ENCODE data around the gene RABEPK. TPM values are rescaled to one million over a fixed set of nuclear protein-coding genes. Genes with fewer than 3 reads are reported as not detected.

RABEPK gene
- total RNA-seq, 1 experiment from 2014 or later: 21.8 TPM

DNA sequence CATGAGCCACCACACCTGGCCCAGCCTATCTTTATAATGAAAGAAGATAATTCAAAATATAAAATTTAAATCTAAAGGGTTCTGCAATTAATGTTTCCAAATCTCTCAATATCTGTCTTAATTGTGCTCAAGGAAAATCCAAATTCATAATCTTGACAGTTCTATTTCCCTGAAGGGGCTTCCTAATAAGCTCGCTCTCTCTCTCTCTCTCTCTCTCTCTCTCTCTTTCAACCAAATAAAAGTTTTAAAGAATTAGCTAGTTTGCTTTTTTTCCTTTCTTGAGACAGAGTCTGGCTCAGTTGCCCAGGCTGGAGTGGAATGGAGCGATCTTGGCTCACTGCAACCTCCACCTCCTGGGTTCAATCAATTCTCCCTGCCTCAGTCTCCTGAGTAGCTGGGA lies 43.8 kb upstream of the RABEPK start:
- Histone ChIP-seq H3K9me3 (ENCODE audit: control insufficient read depth, low read depth, low read length) (no peaks in the 10 kb centered on the region), H2BK12ac (ENCODE audit: insufficient read length, low read depth, low read length) (no peak overlapping the region), H2BK5ac (ENCODE audit: insufficient read length, low read length) (no peak overlapping the region), H3K27ac (ENCODE audit: insufficient read length, low read depth, low read length) (no peak overlapping the region), H3K4me2 (ENCODE audit: insufficient read depth, insufficient read length, low read length) (no peak overlapping the region), H3K4ac (ENCODE audit: low read depth, low read length) (no peak overlapping the region), H2BK120ac (ENCODE audit: low read depth, low read length, poor library complexity, severe bottlenecking) (no peak overlapping the region), H2AK5ac (ENCODE audit: insufficient read length, low read length) (no peak overlapping the region), H4K8ac (replicated peaks; ENCODE audit: insufficient read length, low read depth, low read length) (no peak overlapping the region), H3K56ac (ENCODE audit: insufficient read length, low read depth, low read length) (no peak overlapping the region), H2AFZ (ENCODE audit: low read length) (no peak overlapping the region), H3K18ac (ENCODE audit: insufficient read length, low read depth, low read length) (no peak overlapping the region), H3K4me1 (ENCODE audit: insufficient read depth, low read length) (no peaks in the 10 kb centered on the region), H3K23me2 (ENCODE audit: insufficient read length, low read depth, low read length, poor library complexity, severe bottlenecking) (no peaks in the 10 kb centered on the region), H3K23ac (ENCODE audit: insufficient read length, low read depth, low read length) (no peak overlapping the region), H2BK15ac (ENCODE audit: low read depth, low read length) (no peak overlapping the region), H4K91ac (ENCODE audit: insufficient read length, low read depth, low read length) (no peak overlapping the region), H4K5ac (ENCODE audit: insufficient read length, low read depth, low read length) (no peak overlapping the region), H3K27me3 (ENCODE audit: insufficient read depth, low read length) (no peaks in the 10 kb centered on the region), H3K79me1 (ENCODE audit: insufficient read depth, low read depth, low read length, poor library complexity, severe bottlenecking) (no peaks in the 10 kb centered on the region), H4K20me1 (ENCODE audit: control insufficient read depth, insufficient read depth, insufficient read length) (no peaks in the 10 kb centered on the region), H3K79me2 (ENCODE audit: insufficient read depth, low read length) (no peaks in the 10 kb centered on the region), H2BK20ac (ENCODE audit: low read depth, low read length, poor library complexity, severe bottlenecking) (no peak overlapping the region), H3K9ac (ENCODE audit: extremely low read depth, insufficient read length, low read length) (no peak overlapping the region), H3K14ac (ENCODE audit: insufficient read depth, low read length) (no peak overlapping the region), H3T11ph (ENCODE audit: low read length) (no peak overlapping the region)
- no peak overlapping the region for H3K4me3 Mint-ChIP-seq
- TF ChIP-seq, protein P1, sequence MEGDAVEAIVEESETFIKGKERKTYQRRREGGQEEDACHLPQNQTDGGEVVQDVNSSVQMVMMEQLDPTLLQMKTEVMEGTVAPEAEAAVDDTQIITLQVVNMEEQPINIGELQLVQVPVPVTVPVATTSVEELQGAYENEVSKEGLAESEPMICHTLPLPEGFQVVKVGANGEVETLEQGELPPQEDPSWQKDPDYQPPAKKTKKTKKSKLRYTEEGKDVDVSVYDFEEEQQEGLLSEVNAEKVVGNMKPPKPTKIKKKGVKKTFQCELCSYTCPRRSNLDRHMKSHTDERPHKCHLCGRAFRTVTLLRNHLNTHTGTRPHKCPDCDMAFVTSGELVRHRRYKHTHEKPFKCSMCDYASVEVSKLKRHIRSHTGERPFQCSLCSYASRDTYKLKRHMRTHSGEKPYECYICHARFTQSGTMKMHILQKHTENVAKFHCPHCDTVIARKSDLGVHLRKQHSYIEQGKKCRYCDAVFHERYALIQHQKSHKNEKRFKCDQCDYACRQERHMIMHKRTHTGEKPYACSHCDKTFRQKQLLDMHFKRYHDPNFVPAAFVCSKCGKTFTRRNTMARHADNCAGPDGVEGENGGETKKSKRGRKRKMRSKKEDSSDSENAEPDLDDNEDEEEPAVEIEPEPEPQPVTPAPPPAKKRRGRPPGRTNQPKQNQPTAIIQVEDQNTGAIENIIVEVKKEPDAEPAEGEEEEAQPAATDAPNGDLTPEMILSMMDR (conservative IDR thresholded peaks at IDR 0.05): no peak
- no CpG with 5 or more reads among the region's 2 CpGs for WGBS (ENCODE audit: extremely low coverage, insufficient read length, low lambda C conversion rate)
- no peaks in the 10 kb centered on the region for H3K27me3 Mint-ChIP-seq (ENCODE audit: low read depth)
- no peaks in the 10 kb centered on the region for H3K9me3 Mint-ChIP-seq
- no peak overlapping the region for H3K27ac Mint-ChIP-seq
- no peak for DNase-seq
- peaks cover 9% of the 10 kb centered on the region in 2 experiments for H3K4me1 Mint-ChIP-seq
- H3K36me3 Mint-ChIP-seq (ENCODE audit: insufficient read depth in 1 of 3, low read depth in 3 of 3): peaks cover 20 to 45% (median 35%) of the 10 kb centered on the region in 3 experiments; a peak in 6 of 7 replicates

Data from H9 (cell line).